Measurements from ENCODE around the gene NRARP.

Gene NRARP

DNA sequence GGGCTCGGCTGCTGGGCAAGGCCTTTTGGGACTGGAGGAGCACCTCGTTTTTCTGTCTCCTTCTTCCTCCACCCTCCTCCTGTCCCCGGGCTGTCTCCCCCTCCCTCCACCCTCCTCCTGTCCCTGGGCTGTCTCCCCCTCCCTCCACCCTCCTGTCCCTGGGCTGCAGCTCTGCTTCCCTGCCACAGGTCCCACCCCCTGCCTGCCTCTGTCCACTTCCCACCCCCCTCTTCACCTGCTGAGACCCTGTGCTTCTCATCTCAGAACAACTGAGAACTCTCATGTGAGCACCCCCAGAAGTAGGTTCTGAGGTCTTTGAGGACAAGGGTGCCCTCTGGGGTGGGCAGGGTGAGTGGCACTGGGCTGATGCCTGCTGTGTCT is 30.4 kb downstream of the NRARP start:
- H4K20me1 ChIP-seq (ENCODE audit: insufficient read depth, low read length) = no peaks in the 10 kb centered on the region

GRCh38 chr9:137270929-137271695 is 31.0 kb downstream of the NRARP start:
- H3K4me2 ChIP-seq (ENCODE audit: low read length) = no peak overlapping the region
- TF ChIP-seq, protein P1, sequence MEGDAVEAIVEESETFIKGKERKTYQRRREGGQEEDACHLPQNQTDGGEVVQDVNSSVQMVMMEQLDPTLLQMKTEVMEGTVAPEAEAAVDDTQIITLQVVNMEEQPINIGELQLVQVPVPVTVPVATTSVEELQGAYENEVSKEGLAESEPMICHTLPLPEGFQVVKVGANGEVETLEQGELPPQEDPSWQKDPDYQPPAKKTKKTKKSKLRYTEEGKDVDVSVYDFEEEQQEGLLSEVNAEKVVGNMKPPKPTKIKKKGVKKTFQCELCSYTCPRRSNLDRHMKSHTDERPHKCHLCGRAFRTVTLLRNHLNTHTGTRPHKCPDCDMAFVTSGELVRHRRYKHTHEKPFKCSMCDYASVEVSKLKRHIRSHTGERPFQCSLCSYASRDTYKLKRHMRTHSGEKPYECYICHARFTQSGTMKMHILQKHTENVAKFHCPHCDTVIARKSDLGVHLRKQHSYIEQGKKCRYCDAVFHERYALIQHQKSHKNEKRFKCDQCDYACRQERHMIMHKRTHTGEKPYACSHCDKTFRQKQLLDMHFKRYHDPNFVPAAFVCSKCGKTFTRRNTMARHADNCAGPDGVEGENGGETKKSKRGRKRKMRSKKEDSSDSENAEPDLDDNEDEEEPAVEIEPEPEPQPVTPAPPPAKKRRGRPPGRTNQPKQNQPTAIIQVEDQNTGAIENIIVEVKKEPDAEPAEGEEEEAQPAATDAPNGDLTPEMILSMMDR (IDR thresholded peaks at IDR 0.05; ENCODE audit: low read depth, low read length) = no peak
- no peak for TF ChIP-seq EZH2phosphoT487 (IDR thresholded peaks at IDR 0.05; ENCODE audit: low read depth)
- H4K20me1 ChIP-seq (ENCODE audit: insufficient read depth, low read length) = no peaks in the 10 kb centered on the region
- H3K79me2 ChIP-seq (ENCODE audit: low read length) = no peaks in the 10 kb centered on the region
- no peaks in the 10 kb centered on the region for H3K9me3 ChIP-seq (ENCODE audit: insufficient read depth, low read length)
- H3K36me3 ChIP-seq (replicated peaks; ENCODE audit: low read depth, low read length) = peaks cover 26% of the 10 kb centered on the region
- H3K4me3 ChIP-seq (ENCODE audit: low read length) = no peak overlapping the region
- no peaks in the 10 kb centered on the region for H3K27me3 ChIP-seq (ENCODE audit: low read depth, low read length)
- H3K9ac ChIP-seq (ENCODE audit: low read length) = no peak overlapping the region
- no peak overlapping the region for H3K27ac ChIP-seq (ENCODE audit: low read length)
- H3K4me1 ChIP-seq (ENCODE audit: low read length) = peaks cover 15% of the 10 kb centered on the region
- H2AFZ ChIP-seq (ENCODE audit: low read depth, low read length) = no peak overlapping the region

More for the DNA sequence above, 30.4 kb downstream of the NRARP start:
- H2AFZ ChIP-seq (ENCODE audit: low read depth, low read length) = no peak overlapping the region
- H3K9me3 ChIP-seq (ENCODE audit: insufficient read depth, low read length) = no peaks in the 10 kb centered on the region
- H3K27ac ChIP-seq (ENCODE audit: low read length) = no peak overlapping the region
- no peaks in the 10 kb centered on the region for H3K27me3 ChIP-seq (ENCODE audit: low read depth, low read length)
- H3K79me2 ChIP-seq (ENCODE audit: low read length) = no peaks in the 10 kb centered on the region
- peaks cover 20% of the 10 kb centered on the region for H3K4me1 ChIP-seq (ENCODE audit: low read length)
- H3K36me3 ChIP-seq (replicated peaks; ENCODE audit: low read depth, low read length) = peaks cover 20% of the 10 kb centered on the region
- H3K9ac ChIP-seq (ENCODE audit: low read length) = no peak overlapping the region
- no peak overlapping the region for H3K4me2 ChIP-seq (ENCODE audit: low read length)
- no peak overlapping the region for H3K4me3 ChIP-seq (ENCODE audit: low read length)
- TF ChIP-seq, protein P1 (IDR thresholded peaks at IDR 0.05; ENCODE audit: low read depth, low read length) = no peak
- TF ChIP-seq EZH2phosphoT487 (IDR thresholded peaks at IDR 0.05; ENCODE audit: low read depth) = no peak

DNA sequence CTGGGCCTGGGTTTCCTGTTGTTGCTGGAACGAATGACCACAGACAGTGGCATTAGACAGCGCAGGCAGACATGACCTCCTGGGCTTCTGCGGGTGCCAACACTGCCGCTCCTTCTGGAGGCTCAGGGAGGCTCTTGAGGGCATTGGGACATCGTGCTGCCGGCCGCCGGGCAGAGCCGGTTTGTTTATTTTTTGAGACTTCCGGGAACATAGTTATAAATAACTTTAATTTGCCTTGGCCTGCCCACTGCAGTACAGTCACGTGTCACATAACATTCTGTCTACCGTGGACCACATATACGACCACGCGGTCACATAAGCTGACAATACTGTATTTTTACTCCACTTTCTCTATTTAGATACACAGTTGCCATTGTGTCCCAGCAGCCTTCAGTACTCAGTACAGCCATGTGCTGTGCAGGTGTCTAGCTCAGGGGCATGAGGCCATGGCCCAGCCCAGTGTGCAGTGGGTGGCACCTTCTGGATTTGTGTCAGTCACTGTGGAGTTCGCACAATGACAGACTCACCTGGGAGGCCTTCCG is 32.8 kb downstream of the NRARP start:
- Histone ChIP-seq H4K20me1 (ENCODE audit: insufficient read depth, low read length) (no peaks in the 10 kb centered on the region), H3K27me3 (ENCODE audit: low read depth, low read length) (no peaks in the 10 kb centered on the region), H3K4me2 (ENCODE audit: low read length) (no peak overlapping the region), H3K27ac (ENCODE audit: low read length) (no peak overlapping the region), H3K9me3 (ENCODE audit: insufficient read depth, low read length) (no peaks in the 10 kb centered on the region), H3K4me3 (ENCODE audit: low read length) (no peak overlapping the region), H3K79me2 (ENCODE audit: low read length) (no peaks in the 10 kb centered on the region), H2AFZ (ENCODE audit: low read depth, low read length) (no peak overlapping the region), H3K4me1 (ENCODE audit: low read length) (no peaks in the 10 kb centered on the region), H3K36me3 (replicated peaks; ENCODE audit: low read depth, low read length) (peaks cover 26% of the 10 kb centered on the region), H3K9ac (ENCODE audit: low read length) (no peak overlapping the region)
- TF ChIP-seq EZH2phosphoT487 (IDR thresholded peaks at IDR 0.05; ENCODE audit: low read depth) = no peak
- TF ChIP-seq, protein P1 (IDR thresholded peaks at IDR 0.05; ENCODE audit: low read depth, low read length) = no peak

DNA sequence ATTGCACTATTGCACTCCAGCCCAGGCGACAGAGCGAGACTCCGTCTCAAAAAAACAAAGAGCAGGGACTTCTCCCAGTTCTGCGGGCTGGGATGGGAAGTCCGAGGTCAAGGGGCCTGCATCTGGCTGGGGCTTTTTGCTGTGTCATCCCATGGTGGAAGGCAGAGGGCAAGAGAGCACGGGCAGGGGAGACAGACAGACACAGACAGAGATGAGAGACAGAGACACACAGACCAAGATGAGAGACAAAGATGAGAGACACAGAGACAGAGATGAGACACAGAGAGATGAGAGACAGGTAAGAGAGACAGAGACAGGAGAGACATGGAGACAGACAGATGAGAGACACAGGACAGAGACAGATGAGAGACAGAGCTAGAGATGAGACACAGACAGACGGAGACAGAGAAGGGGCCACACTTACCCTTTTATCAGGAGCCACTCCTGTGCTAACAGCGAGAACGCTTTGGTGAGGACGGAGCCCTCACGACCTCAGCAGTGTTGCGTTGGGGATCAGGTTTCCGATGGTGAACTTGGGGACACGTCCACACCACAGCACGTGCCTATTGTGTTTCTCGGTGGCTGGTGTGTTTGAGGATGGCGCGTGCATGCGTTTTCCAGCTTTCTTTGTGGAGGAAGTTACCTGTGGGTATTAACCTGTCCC is 33.4 kb downstream of the NRARP start:
- Histone ChIP-seq H3K4me2 (ENCODE audit: low read length) (no peak overlapping the region), H3K27ac (ENCODE audit: low read length) (no peak overlapping the region), H3K4me1 (ENCODE audit: low read length) (no peaks in the 10 kb centered on the region), H2AFZ (ENCODE audit: low read depth, low read length) (no peak overlapping the region), H3K9ac (ENCODE audit: low read length) (no peak overlapping the region), H4K20me1 (ENCODE audit: insufficient read depth, low read length) (no peaks in the 10 kb centered on the region), H3K9me3 (ENCODE audit: insufficient read depth, low read length) (no peaks in the 10 kb centered on the region), H3K36me3 (replicated peaks; ENCODE audit: low read depth, low read length) (peaks cover 29% of the 10 kb centered on the region), H3K79me2 (ENCODE audit: low read length) (no peaks in the 10 kb centered on the region), H3K27me3 (ENCODE audit: low read depth, low read length) (no peaks in the 10 kb centered on the region), H3K4me3 (ENCODE audit: low read length) (no peak overlapping the region)
- no peak for TF ChIP-seq EZH2phosphoT487 (IDR thresholded peaks at IDR 0.05; ENCODE audit: low read depth)
- TF ChIP-seq, protein P1 (IDR thresholded peaks at IDR 0.05; ENCODE audit: low read depth, low read length) = no peak
